Measurements from ENCODE around the gene GDPGP1.

- no peak for TF ChIP-seq CTCF (IDR thresholded peaks at IDR 0.05 in 2 of 3, conservative IDR thresholded peaks at IDR 0.05 in 1 of 3; ENCODE audit: borderline replicate concordance in 1 of 3, insufficient read depth in 1 of 3, low read depth in 2 of 3, low read length in 2 of 3)
- TF ChIP-seq ZFX (IDR thresholded peaks at IDR 0.05), result no peak
- TF ChIP-seq RAD21 (IDR thresholded peaks at IDR 0.05; ENCODE audit: low read depth), result no peak
- no peak for TF ChIP-seq POLR2AphosphoS5 (IDR thresholded peaks at IDR 0.05; ENCODE audit: low read depth, low read length)
- TF ChIP-seq SP1 (IDR thresholded peaks at IDR 0.05; ENCODE audit: low read depth), result no peak
- TF ChIP-seq EZH2 (IDR thresholded peaks at IDR 0.05), result no peak
Measured at GRCh38 chr15:90294159-90294558, 60.1 kb downstream of the GDPGP1 start.

All from HCT116 (cell line).